ENCODE measurements around the gene PPP2R2C.

Gene PPP2R2C

GRCh38 chr4:6451309-6451708, 21.1 kb downstream of the PPP2R2C start:
- H3K4me3 ChIP-seq (ENCODE audit: low read length) = no peak overlapping the region

GRCh38 chr4:6450709-6451108, 21.7 kb downstream of the PPP2R2C start:
- Histone ChIP-seq H3K9me3 (ENCODE audit: control insufficient read depth, low read depth, low read length) (no peaks in the 10 kb centered on the region), H3K36me3 (ENCODE audit: control insufficient read depth, low read depth, low read length) (no peaks in the 10 kb centered on the region), H3K27ac (ENCODE audit: low read length) (no peak overlapping the region), H3K4me3 (ENCODE audit: low read length) (no peak overlapping the region), H3K9ac (ENCODE audit: low read length) (no peak overlapping the region), H3K27me3 (ENCODE audit: control insufficient read depth, insufficient read depth, low read length) (no peaks in the 10 kb centered on the region), H3K4me1 (ENCODE audit: control insufficient read depth, low read depth, low read length) (peaks cover 10% of the 10 kb centered on the region)

More at GRCh38 chr4:6451309-6451708, 21.1 kb downstream of the PPP2R2C start:
- no peaks in the 10 kb centered on the region for H3K36me3 ChIP-seq (ENCODE audit: control insufficient read depth, low read depth, low read length)
- H3K4me1 ChIP-seq (ENCODE audit: control insufficient read depth, low read depth, low read length) = peaks cover 9% of the 10 kb centered on the region
- H3K9me3 ChIP-seq (ENCODE audit: control insufficient read depth, low read depth, low read length) = no peaks in the 10 kb centered on the region
- no peak overlapping the region for H3K27ac ChIP-seq (ENCODE audit: low read length)
- H3K27me3 ChIP-seq (ENCODE audit: control insufficient read depth, insufficient read depth, low read length) = no peaks in the 10 kb centered on the region
- no peak overlapping the region for H3K9ac ChIP-seq (ENCODE audit: low read length)

- no peaks in the 10 kb centered on the region for H3K27me3 ChIP-seq (ENCODE audit: control insufficient read depth, insufficient read depth, low read length)
Observed at GRCh38 chr4:6449746-6450369, 22.6 kb downstream of the PPP2R2C start.

GRCh38 chr4:6449335-6449734, 23.1 kb downstream of the PPP2R2C start:
- Histone ChIP-seq H3K36me3 (ENCODE audit: control insufficient read depth, low read depth, low read length) (no peaks in the 10 kb centered on the region), H3K9ac (ENCODE audit: low read length) (no peak overlapping the region), H3K9me3 (ENCODE audit: control insufficient read depth, low read depth, low read length) (no peaks in the 10 kb centered on the region), H3K4me3 (ENCODE audit: low read length) (no peak overlapping the region), H3K4me1 (ENCODE audit: control insufficient read depth, low read depth, low read length) (peaks cover 10% of the 10 kb centered on the region), H3K27ac (ENCODE audit: low read length) (no peak overlapping the region), H3K27me3 (ENCODE audit: control insufficient read depth, insufficient read depth, low read length) (no peaks in the 10 kb centered on the region)

More at GRCh38 chr4:6449746-6450369, 22.6 kb downstream of the PPP2R2C start:
- Histone ChIP-seq H3K27ac (ENCODE audit: low read length) (no peak overlapping the region), H3K4me3 (ENCODE audit: low read length) (no peak overlapping the region), H3K9ac (ENCODE audit: low read length) (no peak overlapping the region), H3K4me1 (ENCODE audit: control insufficient read depth, low read depth, low read length) (peaks cover 10% of the 10 kb centered on the region), H3K36me3 (ENCODE audit: control insufficient read depth, low read depth, low read length) (no peaks in the 10 kb centered on the region), H3K9me3 (ENCODE audit: control insufficient read depth, low read depth, low read length) (no peaks in the 10 kb centered on the region)

GRCh38 chr4:6448476-6449170, 23.8 kb downstream of the PPP2R2C start:
- Histone ChIP-seq H3K27me3 (ENCODE audit: control insufficient read depth, insufficient read depth, low read length) (no peaks in the 10 kb centered on the region), H3K9me3 (ENCODE audit: control insufficient read depth, low read depth, low read length) (no peaks in the 10 kb centered on the region), H3K4me3 (ENCODE audit: low read length) (no peak overlapping the region), H3K27ac (ENCODE audit: low read length) (no peak overlapping the region), H3K36me3 (ENCODE audit: control insufficient read depth, low read depth, low read length) (no peaks in the 10 kb centered on the region), H3K4me1 (ENCODE audit: control insufficient read depth, low read depth, low read length) (peaks cover 10% of the 10 kb centered on the region), H3K9ac (ENCODE audit: low read length) (no peak overlapping the region)

- Histone ChIP-seq H3K27me3 (ENCODE audit: control insufficient read depth, insufficient read depth, low read length) (no peaks in the 10 kb centered on the region), H3K9me3 (ENCODE audit: control insufficient read depth, low read depth, low read length) (no peaks in the 10 kb centered on the region), H3K36me3 (ENCODE audit: control insufficient read depth, low read depth, low read length) (no peaks in the 10 kb centered on the region), H3K27ac (ENCODE audit: low read length) (no peak overlapping the region), H3K4me1 (ENCODE audit: control insufficient read depth, low read depth, low read length) (peaks cover 10% of the 10 kb centered on the region), H3K4me3 (ENCODE audit: low read length) (no peak overlapping the region), H3K9ac (ENCODE audit: low read length) (no peak overlapping the region)
Observed at GRCh38 chr4:6447672-6448171, 24.7 kb downstream of the PPP2R2C start.

GRCh38 chr4:6446538-6447451, 25.6 kb downstream of the PPP2R2C start:
- Histone ChIP-seq H3K4me3 (ENCODE audit: low read length) (no peak overlapping the region), H3K36me3 (ENCODE audit: control insufficient read depth, low read depth, low read length) (no peaks in the 10 kb centered on the region), H3K27ac (ENCODE audit: low read length) (no peak overlapping the region), H3K9ac (ENCODE audit: low read length) (no peak overlapping the region), H3K4me1 (ENCODE audit: control insufficient read depth, low read depth, low read length) (peaks cover 10% of the 10 kb centered on the region), H3K9me3 (ENCODE audit: control insufficient read depth, low read depth, low read length) (no peaks in the 10 kb centered on the region), H3K27me3 (ENCODE audit: control insufficient read depth, insufficient read depth, low read length) (no peaks in the 10 kb centered on the region)

GRCh38 chr4:6446130-6446482, 26.3 kb downstream of the PPP2R2C start:
- no peak overlapping the region for H3K9ac ChIP-seq (ENCODE audit: low read length)
- no peak overlapping the region for H3K4me3 ChIP-seq (ENCODE audit: low read length)
- H3K36me3 ChIP-seq (ENCODE audit: control insufficient read depth, low read depth, low read length) = no peaks in the 10 kb centered on the region
- H3K9me3 ChIP-seq (ENCODE audit: control insufficient read depth, low read depth, low read length) = no peaks in the 10 kb centered on the region
- no peak overlapping the region for H3K27ac ChIP-seq (ENCODE audit: low read length)
- peaks cover 10% of the 10 kb centered on the region for H3K4me1 ChIP-seq (ENCODE audit: control insufficient read depth, low read depth, low read length)
- no peaks in the 10 kb centered on the region for H3K27me3 ChIP-seq (ENCODE audit: control insufficient read depth, insufficient read depth, low read length)

GRCh38 chr4:6445403-6446129, 26.8 kb downstream of the PPP2R2C start:
- H3K27ac ChIP-seq (ENCODE audit: low read length) = no peak overlapping the region
- no peak overlapping the region for H3K4me3 ChIP-seq (ENCODE audit: low read length)
- no peaks in the 10 kb centered on the region for H3K9me3 ChIP-seq (ENCODE audit: control insufficient read depth, low read depth, low read length)
- H3K4me1 ChIP-seq (ENCODE audit: control insufficient read depth, low read depth, low read length) = peaks cover 10% of the 10 kb centered on the region
- no peaks in the 10 kb centered on the region for H3K27me3 ChIP-seq (ENCODE audit: control insufficient read depth, insufficient read depth, low read length)
- no peaks in the 10 kb centered on the region for H3K36me3 ChIP-seq (ENCODE audit: control insufficient read depth, low read depth, low read length)
- no peak overlapping the region for H3K9ac ChIP-seq (ENCODE audit: low read length)

- Histone ChIP-seq H3K27ac (ENCODE audit: low read length) (no peak overlapping the region), H3K9ac (ENCODE audit: low read length) (no peak overlapping the region), H3K36me3 (ENCODE audit: control insufficient read depth, low read depth, low read length) (no peaks in the 10 kb centered on the region), H3K4me3 (ENCODE audit: low read length) (no peak overlapping the region), H3K9me3 (ENCODE audit: control insufficient read depth, low read depth, low read length) (no peaks in the 10 kb centered on the region), H3K27me3 (ENCODE audit: control insufficient read depth, insufficient read depth, low read length) (no peaks in the 10 kb centered on the region), H3K4me1 (ENCODE audit: control insufficient read depth, low read depth, low read length) (peaks cover 10% of the 10 kb centered on the region)
Observed at GRCh38 chr4:6444582-6444981, 27.8 kb downstream of the PPP2R2C start.

All from iPS-18a (cell line).